Measurements from ENCODE around the gene BCL2L12.
"Not testable (repeated sequence)": the region's sequence is repeated elsewhere in the genome, so short reads cannot be mapped to it uniquely, and the experiment has no call there.

BCL2L12 gene

GRCh38 chr19:49713236-49713845 lies 47.6 kb downstream of the BCL2L12 start:
- no peak for DNase-seq

GRCh38 chr19:49716154-49716553 lies 50.4 kb downstream of the BCL2L12 start:
- no peak for DNase-seq

- no peak for DNase-seq
Observed at GRCh38 chr19:49718511-49718910, 52.8 kb downstream of the BCL2L12 start.

- DNase-seq, result no peak
Observed at GRCh38 chr19:49718991-49719390, 53.3 kb downstream of the BCL2L12 start.

GRCh38 chr19:49719420-49719819 lies 53.7 kb downstream of the BCL2L12 start:
- DNase-seq, result not testable (repeated sequence)
